Fibroblast of lung (primary cell): Measurements from ENCODE around the gene SCO2.

Experiments used
- EZH2 ChIP-seq: IDR thresholded peaks from 2 replicates; pipeline ENCODE4 v1.5.1; 2012; ENCODE audit warnings: low read length, control low read depth, mild to moderate bottlenecking; ENCODE audit errors: missing control alignments
- TF ChIP-seq, protein P1 (sequence below), 2 donors: IDR thresholded peaks in 1 of 2; conservative IDR thresholded peaks in 1 of 2; 1 replicate in 1 of 2; 2 replicates in 1 of 2; pipeline ENCODE4 v1.5.1; 2011 to 2012; ENCODE audit warnings: low read length in 2 of 2, control low read depth in 1 of 2, inconsistent platforms in 1 of 2, low read depth in 1 of 2, mild to moderate bottlenecking in 1 of 2

GRCh38 chr22:50572965-50573364 lies 47.6 kb upstream of the SCO2 start:
- TF ChIP-seq, protein P1, sequence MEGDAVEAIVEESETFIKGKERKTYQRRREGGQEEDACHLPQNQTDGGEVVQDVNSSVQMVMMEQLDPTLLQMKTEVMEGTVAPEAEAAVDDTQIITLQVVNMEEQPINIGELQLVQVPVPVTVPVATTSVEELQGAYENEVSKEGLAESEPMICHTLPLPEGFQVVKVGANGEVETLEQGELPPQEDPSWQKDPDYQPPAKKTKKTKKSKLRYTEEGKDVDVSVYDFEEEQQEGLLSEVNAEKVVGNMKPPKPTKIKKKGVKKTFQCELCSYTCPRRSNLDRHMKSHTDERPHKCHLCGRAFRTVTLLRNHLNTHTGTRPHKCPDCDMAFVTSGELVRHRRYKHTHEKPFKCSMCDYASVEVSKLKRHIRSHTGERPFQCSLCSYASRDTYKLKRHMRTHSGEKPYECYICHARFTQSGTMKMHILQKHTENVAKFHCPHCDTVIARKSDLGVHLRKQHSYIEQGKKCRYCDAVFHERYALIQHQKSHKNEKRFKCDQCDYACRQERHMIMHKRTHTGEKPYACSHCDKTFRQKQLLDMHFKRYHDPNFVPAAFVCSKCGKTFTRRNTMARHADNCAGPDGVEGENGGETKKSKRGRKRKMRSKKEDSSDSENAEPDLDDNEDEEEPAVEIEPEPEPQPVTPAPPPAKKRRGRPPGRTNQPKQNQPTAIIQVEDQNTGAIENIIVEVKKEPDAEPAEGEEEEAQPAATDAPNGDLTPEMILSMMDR (conservative IDR thresholded peaks at IDR 0.05 in 1 of 2, IDR thresholded peaks at IDR 0.05 in 1 of 2; ENCODE audit: low read depth in 1 of 2, low read length in 2 of 2), result no peak
- no peak for TF ChIP-seq EZH2
